GM13976 (cell line): Measurements from ENCODE around the gene RIMS4.
"Not testable (repeated sequence)": the region's sequence is repeated elsewhere in the genome, so short reads cannot be mapped to it uniquely, and the experiment has no call there.

Experiments
- DNase-seq: peaks from one replicate; pipeline ENCODE4 v3.0.0; 2012; ENCODE audit warnings: low spot score
- in situ Hi-C: fragments of 300-500 bp; cut with MboI; formaldehyde crosslinking; loops from one replicate; pipeline ENCODE4 v1.12.0; 2022; ENCODE audit warnings: low sequenced_read_pairs, mixed read lengths, inconsistent platforms; ENCODE audit not compliant: unreplicated experiment
- TF ChIP-seq, protein P1 (sequence below): IDR thresholded peaks from 2 replicates; pipeline ENCODE4 v1.5.1; 2012; ENCODE audit warnings: borderline replicate concordance, mild to moderate bottlenecking; ENCODE audit not compliant: insufficient read depth; ENCODE audit errors: extremely low read depth, missing control alignments, control extremely low read depth

RIMS4 gene

DNA sequence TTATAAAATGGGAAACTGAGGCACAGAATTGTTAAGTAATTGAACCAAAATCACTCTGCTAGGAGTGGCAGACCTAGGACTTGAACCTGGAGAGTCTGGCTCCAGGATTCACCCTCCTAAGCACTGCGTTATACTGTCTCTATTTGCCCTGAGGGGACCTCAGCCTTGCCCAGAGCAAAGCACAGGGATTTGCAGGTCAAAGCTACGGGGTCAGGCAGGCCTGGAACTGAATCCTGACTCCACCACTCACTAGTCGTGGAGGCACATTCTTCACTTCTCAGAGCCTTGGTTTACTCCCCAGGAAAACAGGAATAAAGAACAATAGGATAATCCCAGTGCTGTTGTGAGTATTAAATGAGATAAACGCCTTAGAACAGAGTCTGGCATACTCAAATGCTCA, 45.3 kb downstream of the RIMS4 start:
- in situ Hi-C loops, result no loop called here
- DNase-seq, result no peak
- TF ChIP-seq, protein P1, sequence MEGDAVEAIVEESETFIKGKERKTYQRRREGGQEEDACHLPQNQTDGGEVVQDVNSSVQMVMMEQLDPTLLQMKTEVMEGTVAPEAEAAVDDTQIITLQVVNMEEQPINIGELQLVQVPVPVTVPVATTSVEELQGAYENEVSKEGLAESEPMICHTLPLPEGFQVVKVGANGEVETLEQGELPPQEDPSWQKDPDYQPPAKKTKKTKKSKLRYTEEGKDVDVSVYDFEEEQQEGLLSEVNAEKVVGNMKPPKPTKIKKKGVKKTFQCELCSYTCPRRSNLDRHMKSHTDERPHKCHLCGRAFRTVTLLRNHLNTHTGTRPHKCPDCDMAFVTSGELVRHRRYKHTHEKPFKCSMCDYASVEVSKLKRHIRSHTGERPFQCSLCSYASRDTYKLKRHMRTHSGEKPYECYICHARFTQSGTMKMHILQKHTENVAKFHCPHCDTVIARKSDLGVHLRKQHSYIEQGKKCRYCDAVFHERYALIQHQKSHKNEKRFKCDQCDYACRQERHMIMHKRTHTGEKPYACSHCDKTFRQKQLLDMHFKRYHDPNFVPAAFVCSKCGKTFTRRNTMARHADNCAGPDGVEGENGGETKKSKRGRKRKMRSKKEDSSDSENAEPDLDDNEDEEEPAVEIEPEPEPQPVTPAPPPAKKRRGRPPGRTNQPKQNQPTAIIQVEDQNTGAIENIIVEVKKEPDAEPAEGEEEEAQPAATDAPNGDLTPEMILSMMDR, result no peak

DNA sequence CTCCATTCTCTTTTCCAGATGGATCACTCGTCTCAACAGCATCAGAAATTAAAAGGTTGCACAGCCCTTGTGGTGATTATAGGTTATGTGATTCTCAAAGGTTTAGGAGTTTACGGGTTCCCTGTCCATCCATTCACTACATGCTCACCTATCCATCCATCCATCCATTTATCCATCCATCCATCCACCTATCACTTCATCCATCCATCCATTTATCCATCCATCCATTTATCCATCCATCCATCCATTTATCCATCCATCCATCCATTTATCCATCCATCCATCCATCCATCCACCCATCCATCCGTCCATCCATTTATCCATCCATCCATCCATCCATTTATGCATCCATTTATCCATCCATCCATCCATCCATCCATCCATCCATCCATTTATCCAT, 46.5 kb downstream of the RIMS4 start:
- in situ Hi-C loops, DNase-seq: not testable (repeated sequence)

DNA sequence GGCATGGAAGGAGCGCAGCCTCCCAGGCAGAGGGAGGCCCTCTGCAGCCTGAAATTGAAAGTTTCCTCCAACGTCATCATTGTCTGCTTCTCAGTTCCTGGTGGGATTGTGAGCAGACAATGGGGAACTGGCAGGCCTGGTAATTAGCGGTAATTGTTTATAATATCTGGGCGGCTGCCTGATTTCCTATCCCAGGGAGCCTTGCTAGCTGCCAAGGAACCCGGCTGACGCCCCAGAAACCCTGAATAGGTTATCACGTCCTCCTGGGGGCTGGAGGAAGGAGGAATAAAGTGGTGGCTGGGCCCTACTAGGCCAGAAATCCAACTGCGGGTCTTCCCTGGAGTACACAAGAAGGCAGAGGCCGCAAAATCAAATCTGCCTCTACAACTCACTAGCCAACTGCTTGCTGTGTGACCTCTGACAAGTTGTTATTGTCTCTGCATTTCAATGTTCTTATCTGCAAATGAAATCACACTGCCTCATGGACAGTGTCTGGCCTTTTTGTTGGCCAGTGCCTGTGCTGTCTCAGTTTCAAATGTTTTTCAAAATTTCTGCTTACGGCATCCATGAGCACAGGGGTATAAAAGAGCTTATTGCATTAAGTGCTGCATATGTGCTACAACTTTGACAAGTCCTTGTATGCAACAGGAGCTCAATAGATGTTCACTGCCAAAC, 47.7 kb downstream of the RIMS4 start:
- TF ChIP-seq, protein P1, result no peak
- in situ Hi-C loops, result no loop called here
- no peak for DNase-seq

DNA sequence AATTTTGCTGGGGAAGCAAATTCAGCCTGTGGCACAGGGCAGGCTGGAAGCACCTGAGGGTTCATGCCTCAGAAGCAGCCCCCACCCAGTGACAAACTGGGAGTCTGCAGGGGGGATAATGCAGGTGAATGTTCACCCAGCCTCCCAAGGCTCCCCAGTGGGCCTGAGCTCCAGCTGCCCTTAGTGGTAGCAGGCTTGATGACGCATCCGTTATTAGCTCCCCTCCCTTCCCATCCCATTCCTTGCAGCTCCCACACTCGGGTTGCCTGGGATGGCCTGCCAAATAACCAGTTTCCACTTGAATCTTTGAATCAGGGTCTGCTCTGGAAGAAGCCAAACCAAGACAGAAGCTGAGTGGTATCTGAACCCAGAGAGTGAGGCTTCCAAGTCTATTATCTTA, 48.9 kb downstream of the RIMS4 start:
- DNase-seq, result no peak
- TF ChIP-seq, protein P1, result no peak
- in situ Hi-C loops, result no loop called here

DNA sequence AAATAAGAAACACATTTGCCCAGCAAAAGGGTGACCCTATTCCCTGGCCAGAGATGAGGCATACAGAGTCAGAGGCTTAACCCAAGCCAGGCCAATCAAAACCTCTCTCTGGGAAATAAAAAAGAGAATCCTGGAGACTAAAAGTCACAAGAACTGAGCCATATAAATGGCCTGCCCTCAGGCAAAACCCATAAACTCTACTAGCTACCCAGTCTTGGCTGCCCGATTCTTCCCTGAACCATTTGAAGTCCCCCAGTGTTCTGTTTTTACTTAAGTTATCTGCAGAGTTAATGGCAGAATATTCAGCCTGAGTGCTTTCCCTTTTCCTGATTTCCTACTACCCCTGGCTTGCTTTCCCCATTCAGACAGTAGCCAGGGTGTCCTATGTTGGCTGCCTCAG, 50.8 kb downstream of the RIMS4 start:
- in situ Hi-C loops, result no loop called here
- TF ChIP-seq, protein P1, result no peak
- no peak for DNase-seq

DNA sequence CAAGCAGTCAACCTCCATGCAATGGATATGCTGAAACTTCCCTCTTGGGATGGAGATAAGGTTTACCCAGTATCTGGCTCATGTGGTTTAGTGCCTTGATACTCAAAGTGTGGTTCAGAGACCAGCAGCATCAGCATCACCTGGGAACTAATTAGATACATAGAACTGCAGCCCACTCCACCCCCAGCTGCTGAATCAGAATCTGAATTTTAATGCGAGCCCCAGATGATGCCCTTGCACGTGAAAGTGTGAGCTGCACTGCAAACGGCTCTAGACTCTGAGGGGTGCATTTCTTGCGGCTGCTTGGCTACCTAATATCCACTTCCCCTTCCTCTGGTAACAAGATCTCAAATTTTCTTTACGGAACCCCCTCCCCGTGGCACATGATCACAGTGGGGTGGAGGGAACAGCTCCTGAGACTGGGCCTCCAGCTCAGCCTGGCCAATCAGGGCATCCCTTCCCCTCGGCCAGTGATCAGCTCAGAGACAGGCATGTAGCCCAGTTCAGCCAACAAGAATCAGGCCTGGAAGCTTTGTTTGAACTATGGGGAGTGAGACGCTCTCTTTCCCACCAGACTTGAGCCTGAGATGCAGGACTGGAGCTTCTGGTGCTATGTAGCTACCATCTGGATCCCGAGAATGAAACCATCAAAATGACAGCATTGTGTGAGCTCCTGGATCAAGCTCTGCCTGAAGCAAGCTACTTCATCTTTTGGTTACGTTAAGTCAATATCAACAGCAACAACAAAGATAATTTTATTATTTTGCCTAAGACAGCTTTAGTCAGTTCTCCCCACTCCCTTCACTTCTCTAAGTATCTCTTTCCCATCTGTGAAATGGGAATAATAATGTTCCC, 51.9 kb downstream of the RIMS4 start:
- DNase-seq, result no peak
- TF ChIP-seq, protein P1, result no peak
- in situ Hi-C loops, result no loop called here

DNA sequence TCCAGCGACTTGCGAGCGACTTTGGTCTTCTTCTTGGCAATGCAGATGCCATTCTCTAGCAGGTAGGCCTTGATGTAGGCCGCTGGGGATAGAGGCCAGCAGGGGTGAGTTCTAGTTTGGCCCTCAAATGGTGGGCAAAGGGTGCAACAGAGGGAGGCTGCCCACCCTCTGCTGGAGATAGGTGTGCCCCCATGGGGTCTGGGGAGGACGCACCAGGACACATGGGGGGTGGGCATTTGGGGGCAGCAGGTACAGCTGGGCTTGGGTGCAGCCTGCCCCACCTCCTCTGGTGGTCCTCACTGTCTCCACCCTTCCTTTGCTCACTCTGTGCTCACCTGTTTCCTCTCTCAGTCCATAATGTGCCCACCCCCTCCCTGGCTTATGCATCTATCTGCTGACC, 53.4 kb downstream of the RIMS4 start:
- in situ Hi-C loops, result no loop called here
- no peak for DNase-seq
- TF ChIP-seq, protein P1, result no peak
